ENCODE results near the gene UBL3.

The UBL3 gene, protein sequence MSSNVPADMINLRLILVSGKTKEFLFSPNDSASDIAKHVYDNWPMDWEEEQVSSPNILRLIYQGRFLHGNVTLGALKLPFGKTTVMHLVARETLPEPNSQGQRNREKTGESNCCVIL

DNA sequence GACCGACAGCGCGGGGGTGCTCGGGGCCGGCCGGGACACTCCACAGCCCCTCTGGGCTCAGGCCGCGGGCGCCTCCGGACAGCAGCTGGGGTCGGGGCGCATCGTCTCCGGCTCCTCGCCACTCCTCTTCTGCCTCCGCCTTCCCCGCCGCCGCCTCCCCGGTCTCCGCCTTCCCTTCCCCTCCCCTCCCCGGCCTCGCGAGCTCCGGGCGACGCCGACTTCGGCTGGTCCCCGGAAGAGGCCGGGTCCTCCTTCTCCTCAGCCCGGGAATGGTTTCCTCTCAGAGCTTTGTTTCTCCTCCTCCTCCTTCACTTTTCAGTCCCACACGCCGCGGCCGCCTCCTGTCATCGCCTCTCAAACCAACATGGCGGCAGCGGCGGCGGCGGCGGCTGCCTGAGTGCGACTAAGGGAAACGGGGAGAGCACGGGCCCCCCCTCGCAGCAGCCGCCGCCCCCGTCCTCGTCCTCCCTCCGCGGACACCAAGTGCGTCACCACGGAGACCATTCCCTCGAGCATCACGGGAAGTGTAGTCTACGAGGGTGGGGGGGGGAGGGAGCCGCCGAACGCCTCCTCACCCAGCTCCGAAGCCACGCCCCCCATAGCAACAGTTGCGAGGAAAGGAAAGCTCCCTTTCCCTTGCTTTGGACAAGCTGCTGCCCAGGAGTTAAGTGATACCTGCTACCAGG is at the start of gene UBL3:
Gene UBL3 (minus strand): TSS at position 405 of the 686 bp plus-strand sequence. CDS start 1,079 bp downstream, outside the sequence.
- peak; percentile 94 for DNase-seq

DNA sequence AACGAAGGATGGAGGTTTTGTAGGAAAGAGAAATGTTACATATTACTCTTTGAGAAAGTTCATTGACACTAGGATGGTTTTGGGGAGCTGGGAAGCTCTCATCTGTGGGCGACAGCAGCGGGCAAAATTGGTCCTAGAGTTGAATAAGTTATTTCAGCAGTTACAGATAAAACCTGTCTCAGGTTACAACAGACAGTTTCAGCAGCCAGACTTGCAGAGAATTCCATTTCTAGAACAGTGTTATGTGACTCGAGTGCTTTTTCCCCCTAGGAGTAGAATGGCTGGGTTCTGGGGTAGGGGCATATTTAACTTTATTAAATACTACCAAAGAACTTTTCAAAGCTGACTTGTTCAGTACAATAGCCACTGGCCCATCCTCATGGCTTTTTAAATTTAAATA is 46.7 kb upstream of the UBL3 start:
- DNase-seq = no peak

DNA sequence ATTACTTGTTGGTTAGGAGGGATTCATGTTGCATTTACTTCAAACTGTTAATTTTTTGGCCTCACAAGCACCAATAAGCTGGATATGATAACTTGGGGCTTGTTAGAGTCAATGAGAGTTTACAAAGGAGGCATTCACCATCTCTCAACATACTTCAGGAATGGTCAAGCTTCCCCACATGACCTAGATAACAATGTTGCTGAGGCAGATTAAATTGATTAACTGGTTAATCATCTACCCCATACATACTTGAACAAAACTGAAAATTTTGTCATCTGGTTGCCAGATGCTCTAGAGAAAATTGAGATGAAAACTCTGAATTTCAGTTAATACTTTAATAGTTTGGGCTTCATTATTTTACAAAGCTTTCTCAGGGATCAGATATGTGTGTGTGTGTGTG is 43.0 kb upstream of the UBL3 start:
- DNase-seq = no peak

DNA sequence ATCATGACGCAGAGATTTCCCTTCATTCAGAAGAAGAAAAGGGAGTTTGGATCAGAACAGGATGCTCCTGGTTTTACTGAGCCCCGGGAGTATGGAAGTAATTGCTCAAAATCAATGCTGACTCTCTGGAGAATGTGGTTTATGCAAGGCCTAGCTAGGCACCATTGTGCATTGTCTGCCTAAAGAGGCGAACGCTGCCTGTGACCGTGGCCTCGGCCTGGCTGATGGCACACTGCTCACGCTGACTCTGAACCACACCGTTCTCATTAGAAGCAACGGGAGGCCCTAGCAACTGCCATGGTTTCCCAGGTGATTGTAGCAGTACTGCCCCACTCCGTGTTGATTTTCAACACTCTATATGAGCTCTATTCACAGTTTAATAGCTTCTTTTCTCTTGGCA is 41.7 kb upstream of the UBL3 start:
- DNase-seq = no peak

DNA sequence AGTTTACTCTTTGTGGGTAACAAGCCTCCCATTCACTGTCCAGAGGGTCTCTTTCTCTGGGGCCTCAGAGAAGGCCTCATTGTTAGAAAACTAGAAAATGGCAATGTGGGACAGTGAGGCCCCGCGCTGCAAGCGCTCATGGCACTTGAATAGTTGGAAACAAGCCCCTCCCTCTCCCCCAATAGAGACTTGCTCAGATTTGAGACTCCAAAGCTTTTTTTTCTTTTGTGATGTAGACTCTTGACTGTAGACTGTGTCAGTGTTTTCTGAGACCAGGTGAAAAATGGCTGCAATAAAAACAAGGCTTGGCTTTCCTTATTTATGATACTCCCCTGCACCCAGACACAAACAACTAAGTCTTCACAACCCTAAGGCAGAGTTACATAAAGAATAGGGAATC is 38.7 kb upstream of the UBL3 start:
- DNase-seq = no peak

DNA sequence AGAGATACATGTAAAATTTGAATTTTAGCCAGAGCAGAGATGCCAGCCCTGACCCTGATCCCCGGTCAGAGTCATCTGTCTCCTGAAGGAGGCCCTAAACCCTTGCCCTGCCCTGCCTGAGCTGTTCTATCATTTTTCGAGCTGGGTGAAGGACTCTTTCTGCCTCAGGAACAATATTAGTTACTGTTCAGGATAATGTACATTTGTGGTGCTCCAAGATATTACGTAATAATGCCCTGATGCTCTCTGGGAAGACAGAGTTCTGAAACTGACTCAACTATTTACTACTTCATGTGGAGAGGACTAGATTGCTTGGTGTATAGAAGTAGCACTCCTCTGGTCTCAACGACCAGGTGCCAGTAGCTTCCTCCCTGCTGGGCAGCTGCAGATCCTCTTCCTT is 37.9 kb upstream of the UBL3 start:
- no peak for DNase-seq

DNA sequence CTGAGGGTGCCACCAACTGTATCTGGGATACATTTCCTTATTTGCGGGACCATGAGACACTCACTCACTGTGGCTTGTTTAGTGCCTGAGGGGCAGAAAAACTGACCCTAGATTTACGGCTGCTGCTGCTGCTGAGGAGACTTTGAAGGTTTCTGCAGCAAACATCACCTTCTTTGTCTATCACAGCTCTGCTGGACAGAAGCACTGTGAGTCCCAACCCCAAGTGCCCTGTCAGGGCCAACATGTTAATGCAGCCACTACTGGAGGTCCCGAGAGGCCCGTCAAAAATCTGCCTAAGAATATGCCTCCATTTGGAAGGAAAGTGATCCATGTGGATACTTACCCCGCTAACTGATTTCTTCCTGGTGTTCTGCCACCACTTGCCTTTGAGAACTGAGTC is 37.3 kb upstream of the UBL3 start:
- DNase-seq = no peak

DNA sequence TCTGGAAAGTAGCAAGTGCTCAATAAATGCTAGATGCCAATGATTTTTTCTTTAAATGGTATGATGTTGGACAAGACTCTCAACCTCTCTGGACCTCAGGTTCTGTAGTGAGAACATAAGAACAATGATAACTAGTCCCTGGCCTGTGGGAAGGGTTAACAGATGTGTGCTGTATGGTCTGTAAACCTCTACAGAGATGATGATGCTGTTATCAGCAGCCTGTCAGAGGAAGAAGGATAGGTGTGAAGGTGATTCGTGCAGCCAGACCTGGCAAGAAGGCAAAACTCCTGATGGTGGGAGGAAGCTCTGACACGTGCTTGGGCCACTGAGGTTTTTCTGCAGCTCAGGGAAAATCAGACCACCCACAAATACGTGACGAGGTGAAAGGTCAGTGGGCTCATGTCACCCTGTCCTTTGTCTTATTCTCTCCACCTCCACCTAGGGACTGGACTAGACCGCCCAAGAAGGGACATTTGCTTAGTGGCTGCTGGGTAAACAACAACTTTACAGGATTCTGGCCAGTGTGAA is 36.7 kb upstream of the UBL3 start:
- no peak for DNase-seq

DNA sequence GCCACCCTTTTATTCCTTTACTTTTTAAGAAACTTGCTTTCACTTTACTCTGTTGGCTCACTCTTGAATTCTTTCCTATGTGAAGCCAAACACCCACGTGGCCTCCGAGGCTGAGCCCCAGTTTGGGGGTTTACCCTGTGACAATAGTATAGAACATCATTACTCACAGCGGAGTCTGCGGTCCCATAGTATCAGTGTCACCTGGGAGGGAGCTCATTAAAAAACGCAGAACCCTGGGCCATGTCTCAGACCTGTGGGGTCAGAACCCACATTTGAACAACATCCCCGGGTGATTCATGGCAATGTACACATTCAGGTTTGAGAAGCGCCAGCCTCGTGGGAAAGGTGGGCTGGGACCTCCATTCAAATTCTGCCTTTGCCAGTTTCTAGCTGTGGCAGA is 36.0 kb upstream of the UBL3 start:
- no peak for DNase-seq

DNA sequence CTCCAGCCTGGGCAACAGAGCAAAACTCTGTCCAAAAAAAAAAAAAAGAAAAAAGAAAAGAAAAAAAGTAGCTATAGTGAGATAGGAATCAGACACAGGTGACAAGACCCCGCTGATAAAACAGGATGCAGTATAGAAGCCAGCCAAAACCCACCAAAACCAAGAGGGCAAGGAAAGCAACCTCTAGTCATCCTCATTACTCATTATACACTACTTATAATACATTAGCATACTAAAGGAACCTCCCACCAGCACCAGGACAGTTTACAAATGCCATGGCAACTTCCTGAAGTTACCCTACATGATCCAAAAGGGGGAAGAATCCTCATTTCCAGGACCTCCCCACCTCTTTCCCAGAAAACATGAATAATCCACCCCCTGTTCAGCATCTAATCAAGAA is 35.6 kb upstream of the UBL3 start:
- no peak for DNase-seq

DNA sequence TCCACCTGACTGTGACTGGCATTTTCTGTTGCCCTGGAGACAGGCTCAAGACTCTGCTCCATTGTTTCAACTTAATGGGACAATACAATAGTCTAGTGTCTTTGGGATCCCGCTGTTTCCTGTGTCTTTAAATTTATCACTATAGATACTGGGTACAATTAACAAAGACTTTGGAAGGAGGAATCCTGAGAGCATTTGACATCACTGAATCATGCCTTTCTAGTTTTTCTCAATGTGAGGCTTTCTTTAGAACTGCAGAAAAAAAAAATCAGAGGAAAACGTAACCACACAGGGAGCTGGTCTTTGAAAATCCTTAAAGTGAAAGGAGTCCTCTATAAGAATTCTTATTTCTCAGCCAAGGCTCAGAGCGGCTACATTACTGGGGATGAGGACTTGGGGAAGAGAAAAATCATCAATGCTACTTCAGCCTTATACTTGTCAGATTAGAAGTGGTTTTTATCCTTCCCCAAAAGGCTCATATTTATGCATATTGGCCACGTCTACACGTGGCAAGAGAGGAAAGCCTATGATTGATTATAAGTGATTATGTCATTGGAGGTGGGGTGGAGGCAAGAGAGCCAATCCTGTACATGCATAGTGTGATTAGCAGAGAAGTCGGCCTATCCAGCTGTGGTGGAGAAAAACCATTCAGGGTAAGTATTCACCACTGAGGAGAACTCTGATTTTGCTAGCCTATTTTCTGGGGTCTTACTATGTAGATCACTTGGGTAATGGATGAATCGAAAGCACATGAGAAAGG is 34.4 kb upstream of the UBL3 start:
- no peak for DNase-seq

DNA sequence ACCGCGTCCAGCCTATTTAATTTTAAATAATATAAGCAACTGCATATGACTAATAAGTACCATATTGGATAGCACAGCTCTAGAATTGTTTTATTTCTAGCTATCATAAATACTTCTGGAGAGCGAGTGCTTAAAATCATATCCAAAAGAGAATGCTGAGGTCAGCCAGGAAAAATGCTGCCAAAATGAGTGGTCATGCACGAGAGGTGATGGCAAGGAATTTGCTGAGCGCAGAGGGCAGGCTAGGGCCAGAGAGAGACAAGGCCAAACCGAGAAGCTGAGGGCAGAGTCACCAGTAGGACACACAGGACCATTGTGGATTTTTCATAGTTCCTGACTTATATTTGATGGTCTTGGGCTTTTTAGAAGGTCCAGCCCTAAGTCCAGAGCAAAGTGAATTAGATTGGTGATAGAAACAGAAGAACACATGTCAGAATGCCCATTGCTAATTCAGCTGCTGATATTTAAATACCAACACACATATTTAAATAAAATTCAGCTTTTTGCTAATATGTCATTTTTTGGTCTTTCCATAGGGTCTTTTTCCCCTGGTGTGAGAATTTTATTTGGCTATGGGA is 33.6 kb upstream of the UBL3 start:
- DNase-seq = no peak

DNA sequence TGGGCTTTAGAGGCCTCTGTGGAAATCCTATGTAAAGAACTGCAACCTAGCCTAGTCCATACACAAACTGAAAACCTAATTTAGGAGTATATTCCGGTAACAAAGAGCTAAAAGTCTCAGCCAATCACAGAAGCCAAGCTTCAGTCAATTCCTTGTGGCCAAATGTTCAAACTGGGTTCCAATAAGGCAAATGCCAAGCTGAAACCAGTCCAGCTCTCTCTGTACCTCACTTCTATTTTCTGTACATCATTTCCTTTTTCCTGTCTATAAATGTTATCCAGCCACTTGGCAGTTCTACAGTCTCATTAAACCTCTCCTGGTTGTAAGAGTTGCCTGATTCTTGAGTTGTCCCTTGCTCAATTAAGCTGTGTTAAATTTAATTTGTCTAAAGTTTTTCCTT is 31.7 kb upstream of the UBL3 start:
- DNase-seq = no peak

DNA sequence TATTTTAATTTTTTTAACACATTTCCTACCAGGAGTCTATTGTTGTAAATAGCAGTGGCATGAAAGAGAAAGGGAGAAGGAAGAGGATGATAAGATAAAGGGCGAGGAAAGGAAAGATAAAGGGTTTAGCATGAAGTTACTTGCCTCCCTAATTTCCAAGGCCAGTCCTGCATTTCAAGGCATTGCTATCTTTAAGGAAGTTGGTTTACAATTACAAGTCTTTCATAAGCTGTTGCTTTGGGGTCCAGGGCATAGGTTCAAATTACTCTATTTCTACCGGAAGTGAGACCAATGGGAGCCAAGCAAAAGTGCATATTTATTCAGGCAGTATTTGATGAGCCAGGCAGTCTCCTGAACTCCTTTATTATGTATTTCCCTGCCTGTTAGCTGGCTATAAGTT is 27.7 kb upstream of the UBL3 start:
- DNase-seq = no peak

DNA sequence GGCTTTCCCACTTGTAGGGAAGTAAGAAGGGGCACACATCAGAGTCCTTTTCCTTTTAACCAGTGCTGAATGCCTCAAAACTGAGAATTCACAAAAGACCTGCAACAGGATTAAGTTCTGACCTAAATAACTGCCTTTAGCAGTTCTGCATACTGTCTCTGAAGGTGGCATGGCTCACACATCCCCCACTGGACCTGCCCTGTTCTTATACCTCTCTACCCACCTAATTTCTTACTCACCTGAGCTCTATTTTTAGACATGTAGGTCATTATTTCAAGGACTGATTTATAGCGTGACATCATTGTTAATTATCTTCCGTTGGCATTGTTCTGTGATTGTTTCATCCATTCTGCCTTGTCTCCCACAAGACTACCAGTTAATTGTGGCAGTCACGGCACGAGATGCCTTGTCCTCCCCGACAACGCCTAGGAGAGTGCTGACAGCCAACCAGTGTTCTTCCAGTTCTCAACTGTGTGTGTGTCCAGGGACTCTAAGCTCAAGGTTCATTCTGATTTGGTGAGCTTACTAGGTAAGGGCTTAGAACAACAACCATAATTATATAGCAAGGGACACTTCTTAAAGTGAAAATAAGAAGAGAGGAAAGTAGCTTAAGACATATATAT is 27.1 kb upstream of the UBL3 start:
- no peak for DNase-seq

DNA sequence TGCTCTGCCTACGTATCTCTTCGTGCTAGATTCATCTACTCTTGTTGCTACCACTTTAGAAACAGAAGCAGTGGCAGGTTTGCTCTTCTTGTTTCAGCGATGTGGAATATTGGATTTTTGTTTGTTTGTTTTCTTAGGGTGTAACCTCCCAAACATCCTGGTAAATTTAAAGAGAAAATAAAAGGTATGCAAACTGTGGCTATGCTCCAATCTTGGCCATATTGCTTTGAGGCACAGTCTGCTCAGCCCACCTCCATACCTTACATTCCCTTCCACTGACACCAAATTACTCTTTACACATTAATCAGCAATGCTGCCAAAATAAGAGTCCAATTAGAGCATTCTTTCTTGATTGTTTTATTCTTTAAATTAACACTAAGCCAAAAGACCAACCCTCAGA is 25.2 kb upstream of the UBL3 start:
- DNase-seq = no peak

DNA sequence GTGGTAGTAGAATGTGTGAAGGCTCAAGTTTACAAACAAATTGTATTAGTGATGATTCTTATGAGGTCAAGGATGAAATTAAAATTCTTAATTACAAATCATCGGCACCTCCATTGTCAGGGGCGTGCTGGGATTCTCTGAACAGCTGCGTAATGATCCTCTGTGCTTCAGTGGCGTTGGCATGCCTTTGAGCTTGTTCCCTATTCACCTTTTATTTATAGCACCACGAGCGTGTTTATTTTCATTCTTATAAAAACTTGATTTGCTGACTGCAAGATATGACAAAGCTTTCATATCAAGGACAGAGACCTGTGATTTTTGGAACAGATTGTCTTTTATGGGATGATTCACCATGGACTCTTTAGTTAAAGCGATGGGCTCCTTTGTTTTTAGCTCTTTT is 18.2 kb upstream of the UBL3 start:
- no peak for DNase-seq

DNA sequence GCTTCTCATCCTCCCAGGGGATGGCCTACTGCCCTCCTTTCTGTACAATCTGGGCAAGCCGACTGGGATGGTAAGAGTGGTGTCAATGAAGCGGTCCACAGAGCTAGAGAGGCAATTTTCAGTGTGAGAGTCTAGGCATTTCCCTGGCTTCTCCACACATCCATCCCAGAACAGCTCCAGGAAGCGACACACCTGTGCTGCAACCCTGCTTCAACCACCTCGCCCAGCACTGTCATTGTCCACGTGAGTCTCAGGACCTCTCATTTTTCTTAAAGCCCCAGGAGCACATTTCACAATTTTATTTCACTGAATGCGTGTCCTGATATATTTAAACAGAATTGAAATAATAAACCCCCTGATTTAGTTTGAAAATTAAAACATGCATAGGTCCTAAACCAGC is 15.5 kb upstream of the UBL3 start:
- DNase-seq = no peak

DNA sequence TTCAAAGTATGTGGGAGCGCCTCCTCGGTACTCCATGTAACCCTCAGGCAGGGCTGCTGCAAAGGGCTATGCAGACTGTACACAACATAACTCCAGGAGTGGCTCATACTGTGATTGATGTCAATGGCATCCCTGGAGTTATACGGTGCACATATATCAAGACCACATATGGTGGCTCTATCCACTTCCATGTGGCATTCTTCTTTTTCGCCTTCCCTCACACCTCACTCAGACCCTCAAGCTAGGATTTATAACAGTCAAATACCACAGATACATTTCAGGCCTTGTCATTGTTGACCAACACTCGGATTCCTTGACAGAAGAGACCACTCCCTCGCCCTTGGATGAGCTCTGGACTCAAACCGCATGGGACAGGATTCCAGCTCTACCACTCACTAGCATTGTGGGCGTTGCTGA is 11.3 kb upstream of the UBL3 start:
- DNase-seq = no peak

DNA sequence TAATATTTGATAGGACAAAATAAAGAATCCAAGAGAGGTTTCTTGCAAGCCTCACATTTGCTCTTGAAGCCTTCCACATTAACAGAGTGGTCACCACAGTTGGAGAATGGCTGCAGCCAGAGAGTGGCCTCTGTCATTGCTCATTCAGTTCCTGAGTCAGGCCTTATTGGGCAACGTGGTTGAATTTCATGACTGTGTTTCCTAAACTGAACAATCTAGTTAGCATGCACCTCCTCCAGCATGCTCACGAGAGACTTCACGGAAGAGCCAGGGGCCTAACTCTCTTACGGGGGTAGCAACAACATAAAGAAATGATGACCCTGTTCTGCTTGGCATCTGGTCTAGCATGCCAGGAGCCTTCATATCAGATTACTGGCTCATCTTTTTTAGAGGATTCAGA is 9.6 kb upstream of the UBL3 start:
- no peak for DNase-seq

DNA sequence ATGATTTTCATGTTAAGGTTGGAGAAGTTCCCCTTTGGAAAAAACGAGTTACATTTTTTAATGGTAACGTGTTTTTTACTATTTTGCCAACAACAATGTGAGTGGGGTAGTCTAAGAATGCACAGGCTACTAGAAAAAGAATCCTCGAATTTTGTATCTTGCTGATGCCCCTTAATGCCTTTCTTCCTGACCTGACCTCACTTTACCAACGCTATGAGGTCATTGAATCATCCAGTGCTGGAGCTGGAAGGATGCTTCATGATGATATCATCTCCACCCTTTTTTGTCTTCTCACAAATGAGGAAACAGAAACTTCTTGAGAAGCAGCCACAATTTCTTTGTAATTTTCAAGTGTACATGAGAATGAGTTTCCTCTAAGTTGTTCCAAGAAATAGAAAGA is 8.2 kb upstream of the UBL3 start:
- DNase-seq = no peak

DNA sequence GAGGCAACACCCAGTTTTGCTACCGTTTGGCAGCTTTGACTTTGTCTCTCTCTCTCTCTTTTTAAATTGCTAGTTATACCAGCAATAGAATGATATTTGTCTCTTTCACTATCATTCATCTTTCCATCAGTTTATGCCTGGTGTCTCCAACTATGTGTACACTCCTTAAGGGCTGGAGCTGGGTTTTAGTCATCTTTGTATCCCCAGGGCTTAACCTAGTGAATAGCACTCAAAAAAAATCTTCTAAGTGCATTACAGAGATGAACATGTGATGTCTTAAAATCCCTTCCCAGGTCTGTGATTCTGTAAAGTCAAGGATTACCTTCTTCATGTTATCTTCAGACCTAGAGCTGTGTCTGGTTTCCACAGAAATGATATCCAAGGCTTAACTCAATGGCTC is 7.8 kb upstream of the UBL3 start:
- no peak for DNase-seq

DNA sequence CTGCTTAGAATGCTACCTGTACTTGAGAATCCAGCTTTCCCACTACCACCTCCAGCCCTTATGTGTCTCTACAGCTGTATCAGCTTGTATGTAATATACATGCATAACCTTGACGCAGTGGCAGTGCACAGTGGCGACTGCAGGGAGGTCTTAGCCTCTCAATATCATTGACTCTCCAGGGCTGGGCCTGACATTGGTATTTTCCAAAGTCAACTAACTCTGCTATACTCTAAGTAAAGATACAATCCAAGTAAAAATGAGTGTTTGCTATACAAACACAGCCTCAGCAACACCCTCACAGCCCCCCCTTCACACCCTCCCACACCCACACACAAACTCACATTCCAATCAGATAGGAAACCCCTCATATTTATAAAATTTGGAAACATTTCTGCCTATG is 6.7 kb upstream of the UBL3 start:
- DNase-seq = no peak

DNA sequence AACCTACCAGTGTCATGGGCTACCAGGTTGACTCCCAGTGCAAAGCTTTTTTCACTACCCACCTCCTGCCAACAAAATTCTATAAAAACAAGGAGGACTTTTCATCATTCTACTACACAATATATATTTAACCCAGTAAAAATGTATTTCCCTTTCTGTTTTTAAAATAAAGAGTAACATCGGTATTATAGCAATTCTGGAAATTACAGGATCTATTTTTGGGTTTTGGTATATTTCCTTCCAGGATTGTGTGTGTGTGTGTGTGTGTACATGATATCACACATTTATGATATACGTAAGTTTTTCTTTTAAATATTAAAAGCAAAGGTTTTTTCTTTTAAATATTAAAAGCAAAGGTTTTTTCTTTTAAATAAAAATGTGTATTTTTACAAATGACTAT is 6.0 kb upstream of the UBL3 start:
- DNase-seq = no peak
